ENCODE measurements around the gene VPS11.
"Not testable (repeated sequence)": the region's sequence is repeated elsewhere in the genome, so short reads cannot be mapped to it uniquely, and the experiment has no call there.

The VPS11 gene

GRCh38 chr11:119051440-119052162, 16.0 kb upstream of the VPS11 start:
- DNase-seq (ENCODE audit: low spot score): peak; percentile 79
- TF ChIP-seq CTCF (IDR thresholded peaks at IDR 0.05; ENCODE audit: extremely low read depth, missing control alignments): no peak

GRCh38 chr11:119052163-119052814, 15.3 kb upstream of the VPS11 start:
- no peak for DNase-seq (ENCODE audit: low spot score)
- no peak for TF ChIP-seq CTCF (IDR thresholded peaks at IDR 0.05; ENCODE audit: extremely low read depth, missing control alignments)

- DNase-seq (ENCODE audit: low spot score): no peak
- TF ChIP-seq CTCF (IDR thresholded peaks at IDR 0.05; ENCODE audit: extremely low read depth, missing control alignments): no peak
These were observed 13.2 kb upstream of the VPS11 start for GRCh38 chr11:119054418-119054817.

GRCh38 chr11:119055901-119056300, 11.7 kb upstream of the VPS11 start:
- TF ChIP-seq CTCF (IDR thresholded peaks at IDR 0.05; ENCODE audit: extremely low read depth, missing control alignments): no peak
- no peak for DNase-seq (ENCODE audit: low spot score)

- peak; percentile 47 for DNase-seq (ENCODE audit: low spot score)
- TF ChIP-seq CTCF (IDR thresholded peaks at IDR 0.05; ENCODE audit: extremely low read depth, missing control alignments): no peak
These were observed 11.1 kb upstream of the VPS11 start for GRCh38 chr11:119056421-119056999.

GRCh38 chr11:119057000-119057769, 10.4 kb upstream of the VPS11 start, which contains the start of gene HYOU1:
TSS of gene HYOU1 (minus strand) at chr11:119057205. CDS start at chr11:119056160, 1,045 bp downstream.
- DNase-seq (ENCODE audit: low spot score): peak; percentile 100
- TF ChIP-seq CTCF (IDR thresholded peaks at IDR 0.05; ENCODE audit: extremely low read depth, missing control alignments): no peak

- not testable (repeated sequence) for DNase-seq (ENCODE audit: low spot score)
These were observed 8.5 kb upstream of the VPS11 start for GRCh38 chr11:119059128-119059527.

All from GM20000 (cell line).